LNCAP (cell line): ENCODE results near the gene CCDC6.

Source experiments
- CTCF ChIP-seq: fragments of 450-650 bp; IDR thresholded peaks from 2 replicates; pipeline ENCODE4 v1.5.1; 2017; ENCODE audit warnings: mild to moderate bottlenecking

The CCDC6 gene

DNA sequence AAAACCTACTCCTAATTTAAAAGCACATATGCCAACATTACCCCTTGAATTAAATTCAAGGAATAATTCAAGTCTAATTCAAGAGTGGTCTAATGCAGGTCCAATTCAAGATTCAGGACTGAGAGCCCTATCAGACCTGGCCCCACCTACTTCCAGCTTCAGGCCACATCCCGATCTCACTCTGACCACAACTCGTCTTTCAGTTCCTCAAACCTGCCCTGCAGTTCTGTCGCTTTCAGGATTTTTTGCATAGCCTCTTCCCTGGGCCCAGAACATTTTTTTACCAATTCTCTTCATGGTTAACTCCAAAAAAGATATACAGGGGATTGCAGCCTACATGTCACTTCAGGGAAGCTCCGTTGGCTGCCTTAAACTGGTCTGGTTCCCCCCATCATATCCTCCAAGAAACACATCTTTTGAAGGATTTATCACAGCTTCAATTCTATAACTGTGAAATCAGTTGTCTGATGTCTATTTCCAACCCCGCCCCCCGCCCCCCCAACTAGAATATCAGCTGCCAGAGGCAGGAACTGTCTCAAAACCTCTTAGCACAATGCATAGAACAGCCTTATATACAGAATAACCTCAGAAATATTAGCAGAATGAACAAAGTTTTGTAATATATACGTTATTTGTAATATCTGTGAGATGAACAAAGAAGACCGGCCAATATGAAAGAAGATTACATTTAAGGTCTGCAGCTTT lies 20.8 kb downstream of the CCDC6 start:
- no peak for TF ChIP-seq CTCF

- no peak for TF ChIP-seq CTCF
These were observed 24.7 kb downstream of the CCDC6 start for GRCh38 chr10:59881640-59882039.

GRCh38 chr10:59880971-59881510 lies 25.3 kb downstream of the CCDC6 start:
- TF ChIP-seq CTCF, result no peak

GRCh38 chr10:59880019-59880717 lies 26.2 kb downstream of the CCDC6 start:
- TF ChIP-seq CTCF, result no peak

DNA sequence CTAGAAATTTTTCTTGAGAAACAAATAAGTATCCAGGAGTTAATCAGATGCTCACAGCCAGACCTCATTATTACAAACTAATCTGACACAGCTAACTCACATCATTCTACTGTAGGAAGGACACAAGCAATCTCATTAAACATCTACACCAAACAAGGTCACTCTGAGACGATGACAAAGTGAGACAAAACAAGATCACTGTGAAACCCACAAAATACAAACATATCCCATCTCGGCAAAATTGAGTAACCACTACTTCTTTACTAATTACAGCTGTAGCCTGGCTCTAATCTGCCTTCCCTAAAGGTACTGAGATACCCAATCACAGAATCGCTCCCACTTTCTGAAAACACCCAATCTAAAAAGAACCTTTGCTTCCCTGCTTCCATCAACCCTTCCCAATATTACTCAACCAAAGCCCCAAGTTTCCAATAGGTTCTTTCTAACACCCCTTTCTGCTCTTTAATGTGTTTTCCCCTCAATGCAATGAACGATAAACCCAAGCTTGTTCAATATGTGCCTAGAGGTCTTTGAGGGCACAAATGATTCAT lies 26.9 kb downstream of the CCDC6 start:
- no peak for TF ChIP-seq CTCF

- TF ChIP-seq CTCF, result no peak
These were observed 27.4 kb downstream of the CCDC6 start for GRCh38 chr10:59878915-59879314.

DNA sequence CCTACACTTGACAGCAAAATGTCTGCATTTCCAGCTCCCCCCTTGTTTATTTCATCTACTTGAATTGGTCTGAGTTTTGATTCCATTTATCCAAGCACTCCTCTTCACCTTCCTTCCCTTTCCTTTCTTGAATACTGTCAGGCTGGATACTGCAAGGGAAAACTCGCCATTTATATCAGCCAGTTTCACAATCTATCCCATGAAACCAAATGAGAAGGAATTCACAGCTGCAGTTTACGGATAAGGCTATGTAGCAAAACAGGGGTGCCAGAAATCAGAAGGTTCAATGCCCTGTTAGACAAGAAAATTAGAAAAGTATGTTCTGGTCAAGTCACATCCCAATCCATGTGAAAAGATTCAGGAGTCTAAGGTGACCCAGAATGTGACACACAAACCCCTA lies 28.1 kb downstream of the CCDC6 start:
- no peak for TF ChIP-seq CTCF
